HG03432 (cell line): Measurements from ENCODE around the gene DFFB.

Experiments
- ATAC-seq: cut with Tn5 transposase; IDR thresholded peaks from one replicate; pipeline ENCODE4 v1.9.1; 2021; ENCODE audit warnings: mild to moderate bottlenecking, moderate library complexity; ENCODE audit not compliant: unreplicated experiment

Gene DFFB

DNA sequence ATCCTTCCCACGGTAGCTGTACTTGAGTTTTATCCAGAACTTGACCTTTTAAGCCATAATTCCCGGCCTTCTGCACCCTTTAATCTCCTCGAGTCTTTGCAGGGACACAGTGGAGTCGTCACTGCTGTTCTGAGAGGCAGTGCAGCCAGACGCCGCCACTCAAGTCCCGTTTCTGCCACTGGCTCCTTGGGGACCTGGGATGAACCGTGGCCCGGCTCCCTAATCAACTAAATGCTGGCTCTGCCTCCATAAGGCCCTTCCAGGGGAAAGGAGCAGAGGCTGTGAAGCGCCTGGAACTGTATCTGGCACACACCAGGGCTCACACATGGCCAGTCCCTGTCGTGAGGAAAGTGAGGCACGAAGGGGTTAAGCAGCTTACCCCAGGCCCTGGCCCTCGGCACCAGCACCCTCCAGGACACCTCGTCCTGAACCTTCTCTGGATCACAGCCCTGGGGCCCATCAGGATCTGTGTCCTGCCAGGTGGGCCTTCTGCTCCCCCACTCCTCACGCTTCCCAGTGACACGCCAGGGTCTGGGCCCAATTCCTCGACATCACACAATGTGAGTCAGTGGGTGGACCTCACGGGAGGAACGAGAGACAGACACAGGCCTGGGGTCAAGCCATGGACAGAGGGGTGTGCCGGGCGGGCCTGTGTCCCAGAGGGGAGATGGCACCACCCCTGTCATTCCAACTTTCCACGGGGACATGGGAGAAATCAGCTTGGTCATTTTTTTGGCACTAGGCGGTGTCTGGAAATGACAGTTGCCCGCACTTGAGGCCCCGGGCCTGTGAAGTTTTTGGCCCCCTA is 66.3 kb downstream of the DFFB start:
- ATAC-seq = no peak

DNA sequence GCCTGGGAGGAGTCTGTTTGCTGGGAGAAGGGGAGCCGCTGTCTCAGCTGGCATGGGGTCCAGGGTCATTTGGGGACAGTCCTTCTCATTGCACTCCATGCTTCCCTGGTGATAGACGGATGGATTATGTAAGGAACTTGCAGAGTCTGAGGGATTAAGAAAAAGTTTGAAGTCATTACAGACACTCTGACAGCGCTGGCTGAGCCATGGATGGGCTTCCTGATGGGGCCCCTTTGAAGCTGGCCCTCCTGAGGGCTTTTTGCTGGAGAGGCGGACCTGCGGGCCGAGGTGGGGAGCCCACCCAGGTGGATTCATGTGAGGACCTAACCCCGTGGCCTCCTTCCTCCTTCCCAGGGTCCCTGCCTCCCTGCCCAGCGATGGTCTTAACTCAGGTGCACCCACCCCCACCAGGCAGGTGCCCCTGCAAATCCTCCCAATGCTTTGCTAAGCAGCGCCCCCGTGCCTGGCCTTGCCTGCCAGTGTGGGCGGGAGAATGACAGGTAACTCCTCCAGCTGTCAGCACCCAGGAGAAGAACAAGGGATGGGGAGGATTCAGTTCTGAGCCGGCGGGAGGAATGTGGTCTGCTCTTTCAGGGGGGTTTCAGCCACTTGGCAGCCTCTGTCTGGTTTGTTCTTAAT is 67.0 kb downstream of the DFFB start:
- no peak for ATAC-seq

DNA sequence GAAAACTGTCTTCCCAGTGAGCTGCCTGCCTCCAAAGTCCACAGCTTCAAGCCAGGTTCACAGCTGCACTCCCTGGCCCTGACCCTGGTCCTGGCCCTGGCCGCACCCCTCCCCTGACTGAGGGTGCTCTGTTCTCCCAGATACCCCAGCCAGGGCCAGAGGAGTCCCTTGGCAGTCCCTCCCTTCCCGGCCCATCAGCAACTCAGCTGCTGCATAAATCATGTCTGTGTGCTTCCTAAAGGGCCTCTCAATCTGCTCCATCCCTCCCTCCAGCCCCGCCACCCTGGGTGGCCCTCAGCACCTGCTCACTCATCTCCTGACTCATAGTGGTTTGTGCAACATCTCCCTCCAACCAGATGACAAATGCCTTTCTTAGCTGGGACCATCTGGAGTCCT is 67.5 kb downstream of the DFFB start:
- no peak for ATAC-seq

DNA sequence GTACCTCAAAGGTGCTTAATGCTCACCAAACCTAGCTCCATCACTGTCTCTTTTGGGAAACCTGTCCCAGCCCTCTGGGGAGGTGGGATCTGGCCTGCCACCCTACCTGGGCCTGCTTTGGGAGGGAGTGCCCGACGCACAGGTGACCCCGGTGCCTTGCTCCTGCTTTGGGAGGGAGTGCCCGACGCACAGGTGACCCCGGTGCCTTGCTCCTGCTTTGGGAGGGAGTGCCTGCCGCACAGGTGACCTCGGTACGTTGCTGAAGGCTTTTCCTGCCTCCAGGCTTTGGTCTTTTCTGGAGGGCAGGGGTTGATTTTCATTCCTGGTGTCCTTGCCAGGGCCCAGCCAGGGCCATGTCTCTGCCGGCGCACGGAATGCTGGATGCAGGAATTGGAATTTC is 68.0 kb downstream of the DFFB start:
- no peak for ATAC-seq

DNA sequence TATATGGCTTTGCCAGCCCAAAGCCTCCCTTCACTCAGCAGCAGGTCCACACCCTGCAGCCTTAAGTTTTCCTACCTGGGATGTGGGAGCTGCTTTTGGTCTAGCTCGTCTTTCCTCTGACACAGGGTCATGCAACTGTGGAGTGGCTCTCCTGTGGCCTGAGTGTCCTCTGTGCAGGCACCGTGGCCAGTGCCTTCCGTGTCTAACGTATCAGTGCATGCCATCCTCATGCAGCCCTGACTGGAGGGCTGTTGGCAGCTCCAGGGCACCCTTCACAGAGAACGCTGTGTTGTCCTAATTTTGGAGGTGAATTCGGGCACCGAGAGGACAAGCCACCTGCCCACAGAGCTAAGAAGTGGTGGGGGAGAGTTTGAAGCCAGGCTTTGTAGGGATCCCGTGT is 68.5 kb downstream of the DFFB start:
- no peak for ATAC-seq

DNA sequence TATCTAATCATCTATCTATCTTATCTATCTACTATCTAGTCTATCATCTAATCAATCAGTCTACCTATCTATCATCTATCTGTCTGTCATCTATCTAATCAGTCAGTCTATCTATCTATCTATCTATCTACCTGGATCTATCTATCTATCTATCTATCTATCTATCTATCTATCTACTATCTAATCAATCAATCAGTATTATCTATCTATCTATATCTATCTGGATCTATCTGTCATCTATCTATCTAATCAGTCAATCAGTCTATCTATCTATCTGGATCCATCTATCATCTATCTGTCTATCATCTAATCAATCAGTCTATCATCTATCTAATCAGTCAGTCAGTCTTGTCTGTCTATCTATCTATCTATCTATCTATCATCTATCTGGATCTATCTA is 69.7 kb downstream of the DFFB start:
- no peak for ATAC-seq

DNA sequence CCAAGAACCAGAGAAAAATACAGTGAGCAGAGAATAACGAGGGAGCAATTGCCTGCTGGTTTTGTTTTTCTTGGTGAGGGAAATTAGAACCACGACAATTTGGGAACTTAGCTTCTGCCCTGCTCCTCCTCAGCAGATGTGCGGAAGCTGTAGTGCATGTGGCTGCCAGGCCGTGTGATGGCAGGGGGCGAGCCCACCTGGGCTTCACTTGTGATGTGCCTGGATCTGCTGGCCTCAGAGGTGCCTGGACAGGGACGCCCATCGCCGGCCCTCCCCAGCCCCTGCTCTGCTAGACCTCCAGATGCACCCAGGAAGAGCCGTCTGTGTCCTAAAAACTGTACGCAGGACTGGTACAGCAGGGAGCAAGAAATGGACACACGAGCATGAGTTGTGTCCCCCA is 71.3 kb downstream of the DFFB start:
- ATAC-seq = no peak

DNA sequence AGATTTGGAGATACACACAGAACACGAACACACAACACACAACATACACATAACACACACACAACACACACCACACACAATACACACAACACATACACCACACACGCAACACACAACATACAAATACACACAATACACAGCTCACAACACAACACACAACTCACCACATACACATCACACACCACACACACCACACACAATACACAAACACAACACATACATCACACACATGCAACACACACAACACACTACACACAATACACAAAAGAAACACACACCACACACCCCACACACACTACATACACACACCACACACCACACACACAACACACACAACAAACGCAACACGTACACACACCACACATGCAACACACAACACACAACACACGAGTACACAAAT is 71.8 kb downstream of the DFFB start:
- ATAC-seq = no peak

DNA sequence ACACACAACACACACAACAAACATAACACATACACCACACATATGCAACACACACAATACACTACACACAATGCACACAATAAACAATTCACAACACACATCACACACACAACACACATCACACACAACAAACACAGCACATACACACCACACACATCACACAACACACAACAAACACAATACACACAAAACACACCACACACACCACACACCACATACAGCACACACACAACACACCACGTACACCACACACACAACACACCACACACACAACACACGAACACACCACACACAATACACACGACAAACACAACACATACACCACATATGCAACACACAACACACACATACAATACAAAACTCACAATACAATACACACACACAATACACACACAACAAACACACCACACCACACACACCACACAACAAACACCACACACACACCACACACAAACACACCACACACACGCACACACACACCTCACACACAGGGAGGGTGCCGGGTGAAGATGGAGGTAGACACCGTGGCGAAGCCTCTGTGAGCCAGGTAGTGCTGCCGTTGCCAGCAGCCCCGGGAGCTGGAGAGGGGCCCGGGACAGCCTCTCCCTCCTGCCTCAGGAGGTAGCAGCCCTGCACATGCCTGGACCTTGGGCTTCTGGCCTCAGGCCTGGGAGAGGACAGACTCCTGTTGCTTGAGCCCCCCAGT is 73.2 kb downstream of the DFFB start:
- ATAC-seq = no peak

DNA sequence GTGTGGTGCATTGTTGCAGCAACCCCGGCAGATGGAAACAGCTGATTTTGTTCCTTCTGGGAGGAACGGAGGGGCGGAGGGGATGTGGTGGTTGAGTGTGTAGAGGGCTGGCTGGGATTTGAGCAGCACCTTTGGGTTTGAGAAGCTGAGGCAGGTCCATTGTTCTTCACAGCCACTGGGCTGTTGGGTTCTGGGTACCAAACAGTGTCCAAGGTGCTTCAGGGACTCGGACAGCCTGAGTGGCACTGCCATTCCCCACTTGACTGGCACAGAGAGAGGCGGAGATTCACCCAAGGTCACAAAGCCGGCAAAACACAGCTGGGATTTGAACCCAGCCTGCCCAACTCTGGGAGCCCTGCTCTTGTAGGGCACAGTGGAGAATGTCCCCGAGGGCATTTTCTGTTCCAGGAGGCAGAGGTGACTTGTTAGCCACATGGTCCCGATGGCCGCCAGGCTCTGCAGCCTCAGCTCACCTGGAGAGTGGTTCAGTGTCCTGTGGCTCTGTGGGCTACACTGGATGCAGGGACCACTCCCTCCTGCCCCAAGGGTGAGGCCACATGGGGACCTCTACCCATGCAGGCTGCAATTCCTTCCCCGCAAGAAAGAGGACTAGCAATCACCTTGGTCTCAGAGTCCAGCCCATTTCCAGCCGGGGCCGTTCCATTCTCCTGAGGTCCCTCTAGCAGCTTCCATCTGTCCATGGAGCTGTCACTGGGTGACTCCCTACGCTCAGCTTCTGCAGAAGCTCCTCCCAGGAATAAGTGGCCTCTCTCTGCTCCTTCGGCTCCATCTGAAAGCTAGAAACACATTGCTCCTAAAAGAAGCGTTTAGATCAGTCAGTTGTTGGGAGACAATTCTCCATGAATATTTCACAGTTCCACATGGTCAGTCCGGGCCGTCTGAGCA is 74.0 kb downstream of the DFFB start:
- no peak for ATAC-seq

DNA sequence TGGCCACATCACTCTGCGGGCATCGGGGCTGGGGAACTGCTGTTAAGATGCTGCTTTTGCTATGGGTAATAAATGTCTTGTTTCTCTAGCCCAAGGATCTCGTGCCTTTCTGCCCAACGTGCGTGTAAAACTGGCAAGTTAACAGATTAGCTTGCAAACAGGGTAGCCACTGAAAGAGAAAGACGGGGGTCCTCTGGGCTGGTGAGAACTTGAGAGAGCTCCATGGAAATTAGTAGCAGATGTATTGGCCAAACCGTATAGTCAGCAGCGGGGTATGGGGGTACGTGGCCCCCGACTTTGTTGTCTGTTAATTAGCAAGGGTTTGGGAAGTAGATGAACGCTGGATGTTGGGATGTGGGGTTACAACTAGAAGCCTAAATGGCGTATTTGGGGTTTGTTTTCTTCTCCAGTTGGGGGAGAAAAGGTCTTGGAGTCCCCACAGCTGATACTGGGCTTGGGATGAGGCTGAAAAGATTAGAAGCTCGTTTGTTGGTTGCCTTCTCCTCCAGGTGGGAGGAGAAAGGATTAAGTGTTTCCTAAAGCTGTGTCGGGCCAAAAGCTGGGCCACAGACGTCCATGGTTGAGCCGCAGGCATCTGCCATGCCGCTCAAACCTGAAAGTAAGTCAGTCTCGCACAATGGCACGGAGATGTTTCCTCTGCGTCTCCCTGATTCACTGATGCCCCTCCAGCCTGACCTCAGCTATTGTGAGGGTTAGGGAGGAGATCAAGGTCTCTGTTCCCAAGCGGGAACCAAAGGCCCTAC is 75.1 kb downstream of the DFFB start:
- ATAC-seq = no peak
